ENCODE measurements around the gene MNX1. TPM values are rescaled to one million over a fixed set of nuclear protein-coding genes. Genes with fewer than 3 reads are reported as not detected.

Gene MNX1
- total and polyA plus RNA-seq, 2 of the 4 experiments (the other 2 are of a cell fraction) = not detected

DNA sequence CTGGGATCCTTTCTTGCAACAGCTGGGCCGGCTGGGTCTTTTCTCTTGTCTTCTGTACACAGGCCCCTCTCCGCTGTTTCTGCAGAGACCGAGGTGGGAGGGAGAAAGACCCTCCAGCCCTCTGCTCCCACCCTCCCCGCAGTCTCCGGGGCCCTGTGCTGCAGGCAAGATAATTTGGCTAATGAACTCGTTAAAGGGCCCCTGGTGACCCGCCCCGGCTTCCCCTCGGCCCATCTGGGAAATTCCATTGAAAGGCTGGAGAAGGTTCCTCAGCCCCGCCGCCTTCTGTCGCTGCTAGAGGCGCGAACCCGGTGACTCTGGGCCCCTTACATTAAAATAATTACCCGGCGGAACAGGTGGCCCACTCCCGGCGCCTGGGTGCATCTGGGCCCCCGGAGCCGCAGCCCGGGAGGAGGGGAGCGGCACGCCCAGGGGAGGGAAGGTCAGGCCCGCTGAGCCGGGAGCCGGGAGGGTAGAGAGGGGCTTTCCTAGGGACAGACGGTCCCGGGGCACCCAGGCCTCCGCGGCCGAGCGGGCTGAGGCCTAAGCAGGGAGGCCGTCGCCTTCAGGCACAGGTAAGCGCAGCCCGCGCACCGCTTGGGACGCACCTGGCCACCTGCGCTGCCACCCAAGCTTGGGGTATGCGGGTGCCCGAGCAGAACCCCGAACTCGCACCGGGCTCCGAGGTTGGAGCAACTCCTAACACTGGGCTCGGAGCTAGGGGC is 7.3 kb upstream of the MNX1 start:
- Histone ChIP-seq H3K4me1 (ENCODE audit: control insufficient read depth, insufficient read depth, low read length) (no peaks in the 10 kb centered on the region), H4K5ac (ENCODE audit: low read depth, low read length) (no peak overlapping the region), H2BK120ac (ENCODE audit: low read depth, low read length) (no peak overlapping the region), H3K27me3 (ENCODE audit: control insufficient read depth, insufficient read depth, low read length) (peaks cover 98% of the 10 kb centered on the region), H3K56ac (ENCODE audit: extremely low read depth, insufficient read depth, low read length) (no peak overlapping the region), H3K9me1 (ENCODE audit: insufficient read depth, low read length) (no peaks in the 10 kb centered on the region), H2AK9ac (replicated peaks; ENCODE audit: low read depth, low read length, poor library complexity) (no peak overlapping the region), H3K9me3 (ENCODE audit: control insufficient read depth, insufficient read depth, low read length) (peaks cover 7% of the 10 kb centered on the region; the same call in 1 of the 2 replicates), H3K14ac (replicated peaks; ENCODE audit: low read depth, low read length) (no peak overlapping the region), H3K27ac (ENCODE audit: insufficient read depth, low read length) (no peak overlapping the region), H3K9ac (ENCODE audit: low read depth, low read length) (no peak overlapping the region), H2BK15ac (ENCODE audit: low read depth, low read length) (no peak overlapping the region), H4K8ac (ENCODE audit: low read depth in 2 of 2, low read length in 2 of 2) (no peak overlapping the region), H3K18ac (ENCODE audit: low read depth, low read length) (no peak overlapping the region), H3K79me1 (ENCODE audit: low read depth in 1 of 2, low read length in 2 of 2) (no peaks in the 10 kb centered on the region), H2BK20ac (ENCODE audit: low read depth, low read length) (no peak overlapping the region), H2BK5ac (ENCODE audit: low read depth, low read length, poor library complexity, severe bottlenecking) (no peak overlapping the region), H3K4ac (ENCODE audit: low read depth, low read length) (no peak overlapping the region), H2AFZ (replicated peaks; ENCODE audit: low read length, poor library complexity) (no peak overlapping the region), H3K4me3 (ENCODE audit: insufficient read depth, low read depth, low read length) (no peak overlapping the region), H2AK5ac (ENCODE audit: low read depth, low read length) (no peak overlapping the region), H4K91ac (ENCODE audit: insufficient read depth, low read depth, low read length) (no peak overlapping the region), H3K4me2 (ENCODE audit: low read depth, low read length) (no peak overlapping the region), H4K20me1 (ENCODE audit: insufficient read depth, low read length) (no peaks in the 10 kb centered on the region), H3K23ac (ENCODE audit: low read depth, low read length) (no peak overlapping the region), H3K36me3 (ENCODE audit: control insufficient read depth, insufficient read depth, low read length) (no peaks in the 10 kb centered on the region)
- in situ Hi-C loops (cut with MboI; ENCODE audit: low sequenced_read_pairs) (no loop called here), intact Hi-C loops (cut with micrococcal nuclease) (no loop called here), dilution Hi-C loops (cut with HindIII; ENCODE audit: low sequenced_read_pairs, unreplicated experiment) (no loop called here)
- ChIA-PET CTCF (no interaction called here), POLR2A (ENCODE audit: unreplicated experiment) (no interaction called here)
- DNase-seq = no peak
- TF ChIP-seq CHD1 (IDR thresholded peaks at IDR 0.05; ENCODE audit: low read depth, low read length) (no peak), RAD21 (IDR thresholded peaks at IDR 0.05; ENCODE audit: low read length) (no peak), MAFK (IDR thresholded peaks at IDR 0.05; ENCODE audit: low read depth, low read length) (no peak), NFE2L2 (IDR thresholded peaks at IDR 0.05; ENCODE audit: low read depth, low read length) (no peak), MXI1 (IDR thresholded peaks at IDR 0.05; ENCODE audit: borderline replicate concordance, low read depth, low read length) (no peak), RFX5 (IDR thresholded peaks at IDR 0.05; ENCODE audit: low read depth, low read length) (no peak)
- WGBS, 2 experiments (ENCODE audit: extremely low coverage in 2 of 2, insufficient read length in 1 of 2) = 4% methylated on average over 15 of the region's 48 CpGs; no CpG with 5 or more reads in 1 of the 2 experiments
- no TSS peak for BruUV-seq (replicated peaks)
- ATAC-seq (ENCODE audit: low read depth) = no peak

Data from IMR-90 (cell line).